HG02885 (cell line): ENCODE measurements around the gene SLX9.
"Not testable (repeated sequence)": the region's sequence is repeated elsewhere in the genome, so short reads cannot be mapped to it uniquely, and the experiment has no call there.

Source experiments
- ATAC-seq: cut with Tn5 transposase; IDR thresholded peaks from one replicate; pipeline ENCODE4 v1.9.1; 2021; ENCODE audit warnings: mild to moderate bottlenecking; ENCODE audit not compliant: unreplicated experiment, poor library complexity

SLX9 gene

GRCh38 chr21:44972301-44972814 lies 32.5 kb downstream of the SLX9 start:
- ATAC-seq: no peak

- ATAC-seq: no peak
Observed at GRCh38 chr21:44972821-44973220, 33.0 kb downstream of the SLX9 start.

- no peak for ATAC-seq
Observed at GRCh38 chr21:44973598-44973997, 33.8 kb downstream of the SLX9 start.

- ATAC-seq: no peak
Observed at GRCh38 chr21:44974676-44975075, 34.8 kb downstream of the SLX9 start.

- ATAC-seq: no peak
Observed at GRCh38 chr21:44975720-44976555, 36.1 kb downstream of the SLX9 start.

DNA sequence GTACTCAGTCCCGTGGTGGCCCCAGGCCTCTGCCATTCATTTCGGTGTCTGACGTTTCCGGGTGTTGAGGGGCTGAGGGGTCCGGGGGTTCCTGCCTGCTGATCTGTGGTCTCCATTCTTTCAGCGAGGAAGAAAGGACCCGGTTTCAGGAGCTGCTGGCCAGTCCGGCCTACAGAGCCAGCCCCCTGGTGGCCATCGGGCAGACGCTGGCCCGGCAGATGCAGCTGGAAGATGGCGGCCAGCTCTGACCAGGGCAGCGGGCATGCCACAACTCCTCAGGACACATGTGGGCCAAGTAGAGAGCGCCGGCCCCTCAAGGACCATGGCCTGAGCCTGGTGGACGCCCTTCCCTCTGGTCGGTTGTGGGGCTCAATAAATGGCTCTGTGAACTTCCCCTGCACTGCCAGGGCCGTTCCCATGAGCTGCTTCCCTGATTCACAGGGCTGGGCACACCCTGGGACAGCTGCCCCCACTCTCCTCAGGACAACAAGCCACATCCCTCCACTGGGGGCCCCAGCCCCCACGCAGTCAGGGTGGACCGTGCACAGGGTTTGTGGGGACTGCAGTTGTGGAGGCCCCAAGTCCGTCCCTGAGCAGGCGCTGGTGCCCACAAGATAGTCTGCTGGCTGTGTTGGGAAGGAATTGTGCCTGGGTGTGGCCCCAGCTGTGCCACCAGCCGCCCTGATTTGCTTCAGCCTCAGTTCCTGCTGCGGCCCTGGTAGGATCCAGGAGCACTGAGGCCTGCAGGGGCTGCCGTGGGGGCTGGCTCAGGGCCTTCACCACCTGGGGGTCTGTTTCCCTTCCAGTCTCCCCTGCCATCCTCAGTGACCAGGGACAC lies 36.9 kb downstream of the SLX9 start:
- not testable (repeated sequence) for ATAC-seq

GRCh38 chr21:44977616-44978340 lies 37.9 kb downstream of the SLX9 start:
- ATAC-seq: no peak

GRCh38 chr21:44979687-44980561 lies 40.1 kb downstream of the SLX9 start:
- no peak for ATAC-seq

- no peak for ATAC-seq
Observed at GRCh38 chr21:44980562-44981489, 41.0 kb downstream of the SLX9 start.

GRCh38 chr21:44982558-44983250 lies 42.9 kb downstream of the SLX9 start:
- ATAC-seq: no peak

GRCh38 chr21:44983421-44984206 lies 43.8 kb downstream of the SLX9 start:
- ATAC-seq: no peak

GRCh38 chr21:44984428-44984791 lies 44.6 kb downstream of the SLX9 start:
- ATAC-seq: no peak

GRCh38 chr21:44984792-44985440 lies 45.1 kb downstream of the SLX9 start:
- no peak for ATAC-seq

DNA sequence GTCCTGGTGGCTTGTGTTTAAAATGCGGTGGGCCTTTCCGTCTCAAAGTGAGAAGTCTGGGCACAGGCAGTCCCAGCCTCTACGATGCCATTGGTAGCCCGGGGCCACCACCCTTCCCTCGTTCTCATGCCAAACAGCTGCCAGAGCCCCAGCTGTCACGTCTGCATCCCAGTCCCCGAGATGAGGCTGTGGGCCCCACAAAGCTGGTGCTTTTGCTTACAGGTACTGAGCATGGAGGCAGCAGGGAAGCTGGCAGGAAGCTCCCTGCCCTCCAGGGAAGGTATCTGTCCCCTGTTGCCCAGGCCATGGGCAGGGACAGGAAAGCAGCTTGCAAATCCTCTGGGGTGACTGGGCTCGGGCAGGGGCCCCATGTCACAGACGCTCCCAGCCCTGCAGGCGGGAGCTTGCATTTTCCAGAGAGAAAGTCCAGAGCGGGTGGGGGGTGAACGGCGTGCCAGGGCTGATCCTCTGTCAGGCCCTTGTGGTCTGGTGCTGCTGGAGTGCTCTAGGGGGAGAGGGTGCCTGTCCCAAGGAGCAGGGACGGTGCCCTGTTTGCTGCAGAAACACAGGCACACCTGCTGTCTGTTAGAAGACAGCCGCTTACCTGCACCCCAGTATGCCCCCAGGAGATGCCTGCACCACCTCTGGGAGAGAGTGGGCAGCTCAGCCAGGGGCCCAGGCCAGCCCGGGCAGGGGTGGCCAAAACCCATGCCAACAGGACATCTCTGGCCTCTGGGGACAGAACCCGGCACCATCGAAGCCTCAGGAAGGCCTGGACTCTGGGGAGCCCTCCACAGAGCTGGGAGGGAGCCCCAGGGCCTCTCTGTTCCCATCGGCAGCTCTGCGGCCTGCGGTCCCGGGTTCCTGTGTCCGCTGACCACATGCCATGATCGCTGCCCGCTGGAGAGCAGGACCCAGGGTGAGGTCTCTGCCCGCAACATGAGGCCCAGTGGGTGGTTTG lies 45.9 kb downstream of the SLX9 start:
- no peak for ATAC-seq

DNA sequence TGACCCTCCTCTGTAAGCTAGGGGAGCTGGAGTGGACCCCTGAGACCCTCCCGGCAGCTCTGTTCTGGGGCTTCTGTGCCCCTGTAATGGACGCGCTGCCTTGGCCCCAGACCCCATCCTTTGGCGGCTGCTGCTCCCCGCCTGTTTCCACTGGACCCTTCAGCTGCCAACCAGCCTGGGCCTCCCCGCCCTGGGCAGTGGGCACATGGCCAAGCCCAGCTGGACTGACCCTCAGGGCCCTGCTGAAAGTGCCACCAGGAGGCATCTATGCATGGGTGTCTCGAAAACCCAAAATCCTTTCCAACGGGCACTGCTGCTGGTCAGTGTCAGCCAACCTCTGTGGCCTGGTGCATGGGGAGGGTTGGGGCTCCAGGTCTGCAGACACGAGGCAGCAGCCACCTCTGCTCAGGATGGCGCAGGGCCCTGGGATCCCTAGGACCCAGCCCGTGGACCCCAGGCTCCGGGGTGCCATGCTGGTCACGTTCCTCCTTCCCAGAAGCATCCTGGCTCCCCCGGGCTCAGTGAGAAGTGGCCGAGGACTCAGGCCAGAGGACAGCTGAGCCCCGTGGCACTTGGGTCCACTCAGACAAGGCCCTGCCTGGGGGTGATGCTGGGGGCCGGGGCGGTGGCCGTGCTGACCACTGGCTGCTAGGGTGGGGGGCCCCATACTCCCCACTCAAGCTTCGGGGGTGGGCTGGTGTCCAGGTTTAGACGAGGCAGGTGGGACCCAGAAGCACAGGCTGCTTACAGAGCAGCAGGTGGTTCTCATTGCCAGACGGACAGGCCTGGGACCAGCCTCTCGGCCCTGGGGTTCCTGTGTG lies 46.9 kb downstream of the SLX9 start:
- no peak for ATAC-seq
